GM12875 (cell line): ENCODE data around the gene NRBF2.

Experiments
- H3K4me3 ChIP-seq: one replicate; pipeline ENCODE4 v1.5.1; 2011; ENCODE audit warnings: low read depth, low read length, control low read depth
- TF ChIP-seq, protein P1 (sequence below): IDR thresholded peaks from 2 replicates; pipeline ENCODE4 v1.5.1; 2011; ENCODE audit warnings: low read depth, mild to moderate bottlenecking, control low read depth, inconsistent platforms, low read length, moderate library complexity, borderline replicate concordance; ENCODE audit not compliant: insufficient read depth

Gene NRBF2

DNA sequence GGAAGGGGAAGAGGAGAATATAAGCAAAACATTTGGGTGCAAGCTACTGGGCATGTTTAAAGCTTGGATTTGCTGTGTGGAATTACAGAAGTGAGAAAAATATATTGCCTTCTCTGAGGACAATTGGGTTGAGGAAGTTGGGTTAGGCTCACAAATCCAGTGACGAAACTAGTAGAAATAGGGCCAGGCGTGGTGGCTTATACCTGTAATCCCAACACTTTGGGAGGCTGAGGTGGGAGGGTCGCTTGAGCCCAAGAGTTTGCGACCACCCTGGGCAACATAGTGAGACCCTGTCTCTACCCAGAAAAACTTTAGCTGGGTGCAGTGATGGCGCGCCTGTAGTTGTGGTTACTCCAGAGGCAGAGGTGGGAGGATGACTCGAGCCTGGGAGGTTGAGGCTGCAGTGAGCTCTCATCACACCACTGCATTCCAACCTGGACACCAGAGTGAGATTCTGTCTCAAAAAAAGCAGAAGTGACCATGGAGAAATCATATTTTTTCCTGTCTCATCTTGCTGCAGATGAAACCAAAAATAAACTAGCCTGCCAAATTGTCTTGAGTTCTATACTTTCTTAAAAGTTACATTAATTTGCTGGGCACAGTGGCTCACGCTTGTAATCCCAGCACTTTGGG, 22.4 kb downstream of the NRBF2 start:
- TF ChIP-seq, protein P1, sequence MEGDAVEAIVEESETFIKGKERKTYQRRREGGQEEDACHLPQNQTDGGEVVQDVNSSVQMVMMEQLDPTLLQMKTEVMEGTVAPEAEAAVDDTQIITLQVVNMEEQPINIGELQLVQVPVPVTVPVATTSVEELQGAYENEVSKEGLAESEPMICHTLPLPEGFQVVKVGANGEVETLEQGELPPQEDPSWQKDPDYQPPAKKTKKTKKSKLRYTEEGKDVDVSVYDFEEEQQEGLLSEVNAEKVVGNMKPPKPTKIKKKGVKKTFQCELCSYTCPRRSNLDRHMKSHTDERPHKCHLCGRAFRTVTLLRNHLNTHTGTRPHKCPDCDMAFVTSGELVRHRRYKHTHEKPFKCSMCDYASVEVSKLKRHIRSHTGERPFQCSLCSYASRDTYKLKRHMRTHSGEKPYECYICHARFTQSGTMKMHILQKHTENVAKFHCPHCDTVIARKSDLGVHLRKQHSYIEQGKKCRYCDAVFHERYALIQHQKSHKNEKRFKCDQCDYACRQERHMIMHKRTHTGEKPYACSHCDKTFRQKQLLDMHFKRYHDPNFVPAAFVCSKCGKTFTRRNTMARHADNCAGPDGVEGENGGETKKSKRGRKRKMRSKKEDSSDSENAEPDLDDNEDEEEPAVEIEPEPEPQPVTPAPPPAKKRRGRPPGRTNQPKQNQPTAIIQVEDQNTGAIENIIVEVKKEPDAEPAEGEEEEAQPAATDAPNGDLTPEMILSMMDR, result no peak

GRCh38 chr10:63156236-63156635, 23.1 kb downstream of the NRBF2 start:
- TF ChIP-seq, protein P1, result no peak
- no peak overlapping the region for H3K4me3 ChIP-seq

More for the DNA sequence above, 22.4 kb downstream of the NRBF2 start:
- H3K4me3 ChIP-seq, result no peak overlapping the region

GRCh38 chr10:63157845-63158624, 24.9 kb downstream of the NRBF2 start:
- TF ChIP-seq, protein P1, result peak; percentile 60; the same call in 1 of the 2 replicates
- H3K4me3 ChIP-seq, result no peak overlapping the region

DNA sequence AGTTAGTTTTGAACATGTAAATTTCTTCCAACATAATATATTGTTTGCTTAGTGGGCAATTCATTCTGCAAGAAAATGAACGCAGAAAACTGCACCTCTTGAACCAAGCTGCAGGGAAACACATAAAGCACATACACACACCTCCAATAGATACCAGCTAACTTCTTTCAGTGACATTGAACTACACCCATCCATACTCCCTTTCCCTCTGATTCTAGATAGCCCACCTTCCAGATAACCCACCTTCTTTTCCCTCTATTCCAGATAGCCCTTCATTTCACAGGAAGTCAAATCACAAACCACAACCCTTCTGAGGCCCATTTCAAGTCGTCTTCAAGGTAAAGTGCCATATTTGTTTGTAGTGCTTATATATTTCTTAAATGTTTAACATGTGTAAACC, 28.5 kb downstream of the NRBF2 start:
- TF ChIP-seq, protein P1, result no peak
- no peak overlapping the region for H3K4me3 ChIP-seq

DNA sequence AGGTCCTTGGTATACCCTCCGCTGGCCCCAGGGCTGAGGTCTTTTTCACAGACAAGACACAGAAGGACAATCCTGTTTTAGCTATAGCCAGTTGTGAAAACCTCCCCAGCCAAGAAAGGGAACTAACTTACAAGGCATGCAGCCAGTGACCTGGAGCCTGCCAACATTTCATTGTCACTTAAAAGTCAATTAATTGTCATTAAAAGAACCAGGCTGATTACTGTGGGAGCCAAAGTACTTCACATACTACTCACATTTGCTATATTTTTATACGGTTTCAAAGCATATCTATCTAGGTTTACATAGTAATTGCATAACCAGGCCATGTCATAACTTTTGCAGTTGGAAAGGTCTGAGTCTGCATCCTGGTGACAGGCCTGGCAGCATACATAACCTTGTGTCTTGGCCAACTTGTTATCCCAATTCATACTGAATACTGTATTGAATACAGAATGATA, 31.1 kb downstream of the NRBF2 start:
- TF ChIP-seq, protein P1, result no peak
- no peak overlapping the region for H3K4me3 ChIP-seq

DNA sequence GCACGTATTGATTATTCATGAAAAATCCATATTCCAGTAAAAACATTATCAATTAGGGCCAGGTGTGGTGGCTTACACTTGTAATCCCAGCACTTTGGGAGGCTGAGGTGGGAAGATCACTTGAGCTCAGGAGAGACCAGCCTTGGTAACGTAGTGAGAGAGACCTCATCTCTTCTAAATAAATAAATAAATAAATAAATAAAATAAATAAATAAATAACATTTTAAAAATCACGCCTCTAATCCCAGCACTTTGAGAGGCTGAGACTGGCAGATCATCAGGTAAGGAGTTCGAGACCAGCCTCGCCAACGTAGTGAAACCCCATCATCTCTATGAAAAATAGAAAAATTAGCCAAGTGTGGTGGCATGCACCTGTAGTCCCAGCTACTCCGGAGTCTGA, 32.1 kb downstream of the NRBF2 start:
- no peak overlapping the region for H3K4me3 ChIP-seq
- TF ChIP-seq, protein P1, result no peak
